ENCODE data around the gene SMG9. TPM values are rescaled to one million over a fixed set of nuclear protein-coding genes. Genes with fewer than 3 reads are reported as not detected.

SMG9 gene
- total and polyA plus RNA-seq, 2 of the 4 experiments (the other 2 are of a cell fraction) = 4.8 to 24.3 TPM

DNA sequence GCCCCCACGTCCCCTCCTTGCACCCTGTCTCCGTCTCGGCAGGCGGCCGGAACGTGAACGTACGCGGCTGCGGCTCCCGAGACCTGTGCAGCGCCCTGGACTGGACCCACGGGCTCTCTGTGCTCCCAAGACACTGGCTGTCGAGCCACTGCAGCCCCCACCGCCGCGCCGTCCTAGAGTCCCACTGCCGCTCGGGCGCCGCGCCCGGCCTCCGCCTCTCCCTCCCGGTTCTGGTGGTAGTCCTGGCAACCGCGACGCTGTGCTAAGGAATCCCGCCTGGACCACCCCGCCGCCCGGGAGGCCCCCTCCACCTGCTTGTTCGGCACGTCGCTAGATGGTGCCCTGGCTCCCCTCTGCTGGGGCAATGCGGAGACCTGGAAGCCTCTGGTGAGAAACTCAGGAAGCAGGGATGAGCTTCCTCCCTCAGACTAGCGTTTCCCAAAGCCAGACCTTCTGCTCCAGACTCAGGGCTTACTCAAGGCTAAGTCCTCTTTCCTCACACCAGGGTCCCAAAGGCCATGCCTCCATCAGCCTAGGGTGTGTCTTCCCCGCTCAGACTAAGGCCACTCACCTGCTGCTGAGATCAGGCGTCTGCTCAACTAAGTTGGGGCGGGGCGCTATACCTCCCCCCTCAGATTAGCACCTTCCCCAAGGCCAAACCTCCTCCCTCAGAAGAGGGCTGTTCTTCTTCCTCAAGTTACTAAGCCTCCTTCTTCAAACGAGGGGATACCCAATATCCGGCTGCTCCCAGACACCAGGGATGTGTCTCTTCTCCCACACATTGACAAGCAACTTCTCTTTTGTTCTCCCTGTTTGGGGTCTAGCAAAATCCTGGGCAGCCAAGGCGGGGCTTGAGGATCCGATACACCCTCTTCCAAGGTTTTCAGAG, 55.0 kb downstream of the SMG9 start:
- dilution Hi-C loops (cut with HindIII; ENCODE audit: low sequenced_read_pairs, unreplicated experiment) (no loop called here), intact Hi-C loops (cut with micrococcal nuclease) (no loop called here), in situ Hi-C loops (cut with MboI; ENCODE audit: low sequenced_read_pairs) (no loop called here)
- Histone ChIP-seq H3K9ac (ENCODE audit: low read depth, low read length) (no peak overlapping the region), H3K4me1 (ENCODE audit: control insufficient read depth, insufficient read depth, low read length) (peaks cover 11% of the 10 kb centered on the region), H3K27ac (ENCODE audit: insufficient read depth, low read length) (peak overlapping the region; percentile 83), H2BK120ac (ENCODE audit: low read depth, low read length) (peak overlapping the region; percentile 86), H4K91ac (ENCODE audit: insufficient read depth, low read depth, low read length) (peak overlapping the region; percentile 54), H4K5ac (ENCODE audit: low read depth, low read length) (peak overlapping the region; percentile 97), H2BK5ac (ENCODE audit: low read depth, low read length, poor library complexity, severe bottlenecking) (peak overlapping the region; percentile 77), H3K23ac (ENCODE audit: low read depth, low read length) (peak overlapping the region; percentile 50; the same call in 1 of the 2 replicates), H2AFZ (replicated peaks; ENCODE audit: low read length, poor library complexity) (peak overlapping the region; percentile 83), H3K4me2 (ENCODE audit: low read depth, low read length) (peak overlapping the region; percentile 11; the same call in 1 of the 2 replicates), H3K14ac (replicated peaks; ENCODE audit: low read depth, low read length) (0 out of 2 replicates have a peak overlapping the region, but pooled peaks have one; percentile 23), H2AK5ac (ENCODE audit: low read depth, low read length) (peak overlapping the region; percentile 82), H3K9me3 (ENCODE audit: control insufficient read depth, insufficient read depth, low read length) (peaks cover 7% of the 10 kb centered on the region), H2AK9ac (replicated peaks; ENCODE audit: low read depth, low read length, poor library complexity) (peak overlapping the region; percentile 84), H3K4me3 (ENCODE audit: insufficient read depth, low read depth, low read length) (no peak overlapping the region), H2BK20ac (ENCODE audit: low read depth, low read length) (peak overlapping the region; percentile 72), H3K56ac (ENCODE audit: extremely low read depth, insufficient read depth, low read length) (no peak overlapping the region; the same call in 1 of the 2 replicates), H3K18ac (ENCODE audit: low read depth, low read length) (no peak overlapping the region), H3K9me1 (ENCODE audit: insufficient read depth, low read length) (peaks cover 4% of the 10 kb centered on the region; the same call in 1 of the 2 replicates), H3K36me3 (ENCODE audit: control insufficient read depth, insufficient read depth, low read length) (no peaks in the 10 kb centered on the region), H2BK15ac (ENCODE audit: low read depth, low read length) (peak overlapping the region; percentile 64; the same call in 2 of the 3 replicates), H4K8ac (ENCODE audit: low read depth in 2 of 2, low read length in 2 of 2) (peak overlapping the region; percentile 60 to 86; a peak in 3 of 4 replicates), H3K27me3 (ENCODE audit: control insufficient read depth, insufficient read depth, low read length) (no peaks in the 10 kb centered on the region), H4K20me1 (ENCODE audit: insufficient read depth, low read length) (no peaks in the 10 kb centered on the region), H3K79me1 (ENCODE audit: low read depth in 1 of 2, low read length in 2 of 2) (no peaks in the 10 kb centered on the region), H3K4ac (ENCODE audit: low read depth, low read length) (peak overlapping the region; percentile 59)
- peak; percentile 8 for ATAC-seq (ENCODE audit: low read depth)
- ChIA-PET CTCF (no interaction called here), POLR2A (ENCODE audit: unreplicated experiment) (no interaction called here)
- WGBS, 2 experiments (ENCODE audit: extremely low coverage in 2 of 2, insufficient read length in 1 of 2) = 9% methylated on average over 35 of the region's 46 CpGs; no CpG with 5 or more reads in 1 of the 2 experiments
- TF ChIP-seq, protein P1, sequence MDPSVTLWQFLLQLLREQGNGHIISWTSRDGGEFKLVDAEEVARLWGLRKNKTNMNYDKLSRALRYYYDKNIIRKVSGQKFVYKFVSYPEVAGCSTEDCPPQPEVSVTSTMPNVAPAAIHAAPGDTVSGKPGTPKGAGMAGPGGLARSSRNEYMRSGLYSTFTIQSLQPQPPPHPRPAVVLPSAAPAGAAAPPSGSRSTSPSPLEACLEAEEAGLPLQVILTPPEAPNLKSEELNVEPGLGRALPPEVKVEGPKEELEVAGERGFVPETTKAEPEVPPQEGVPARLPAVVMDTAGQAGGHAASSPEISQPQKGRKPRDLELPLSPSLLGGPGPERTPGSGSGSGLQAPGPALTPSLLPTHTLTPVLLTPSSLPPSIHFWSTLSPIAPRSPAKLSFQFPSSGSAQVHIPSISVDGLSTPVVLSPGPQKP (IDR thresholded peaks at IDR 0.05; ENCODE audit: borderline replicate concordance, low read depth, low read length) = no peak
- TF ChIP-seq FOS (IDR thresholded peaks at IDR 0.05; ENCODE audit: low read depth, low read length) (no peak), RAD21 (IDR thresholded peaks at IDR 0.05; ENCODE audit: low read length) (no peak), MAZ (IDR thresholded peaks at IDR 0.05; ENCODE audit: borderline replicate concordance, low read depth, low read length) (no peak), RCOR1 (IDR thresholded peaks at IDR 0.05; ENCODE audit: insufficient replicate concordance, low read length) (no peak), CTCF (conservative IDR thresholded peaks at IDR 0.05; ENCODE audit: low read depth, low read length) (no peak), CHD1 (IDR thresholded peaks at IDR 0.05; ENCODE audit: low read depth, low read length) (no peak), CEBPB (IDR thresholded peaks at IDR 0.05; ENCODE audit: low read depth, low read length) (no peak), RFX5 (IDR thresholded peaks at IDR 0.05; ENCODE audit: low read depth, low read length) (no peak), MAFK (IDR thresholded peaks at IDR 0.05; ENCODE audit: low read depth, low read length) (no peak), SMC3 (IDR thresholded peaks at IDR 0.05; ENCODE audit: low read depth, low read length) (no peak), USF2 (IDR thresholded peaks at IDR 0.05; ENCODE audit: low read depth, low read length) (no peak), POLR2A (IDR thresholded peaks at IDR 0.05; ENCODE audit: low read depth, low read length) (no peak)
- BruUV-seq (replicated peaks) = no TSS peak
- peak; percentile 28 for DNase-seq
